ENCODE data around the gene SLC4A1. TPM values are rescaled to one million over a fixed set of nuclear protein-coding genes. Genes with fewer than 3 reads are reported as not detected.

The SLC4A1 gene
- total and polyA plus RNA-seq, 2 of the 13 experiments (the other 11 are each of a cell fraction or from before 2014, with no cell fraction given) = not detected

DNA sequence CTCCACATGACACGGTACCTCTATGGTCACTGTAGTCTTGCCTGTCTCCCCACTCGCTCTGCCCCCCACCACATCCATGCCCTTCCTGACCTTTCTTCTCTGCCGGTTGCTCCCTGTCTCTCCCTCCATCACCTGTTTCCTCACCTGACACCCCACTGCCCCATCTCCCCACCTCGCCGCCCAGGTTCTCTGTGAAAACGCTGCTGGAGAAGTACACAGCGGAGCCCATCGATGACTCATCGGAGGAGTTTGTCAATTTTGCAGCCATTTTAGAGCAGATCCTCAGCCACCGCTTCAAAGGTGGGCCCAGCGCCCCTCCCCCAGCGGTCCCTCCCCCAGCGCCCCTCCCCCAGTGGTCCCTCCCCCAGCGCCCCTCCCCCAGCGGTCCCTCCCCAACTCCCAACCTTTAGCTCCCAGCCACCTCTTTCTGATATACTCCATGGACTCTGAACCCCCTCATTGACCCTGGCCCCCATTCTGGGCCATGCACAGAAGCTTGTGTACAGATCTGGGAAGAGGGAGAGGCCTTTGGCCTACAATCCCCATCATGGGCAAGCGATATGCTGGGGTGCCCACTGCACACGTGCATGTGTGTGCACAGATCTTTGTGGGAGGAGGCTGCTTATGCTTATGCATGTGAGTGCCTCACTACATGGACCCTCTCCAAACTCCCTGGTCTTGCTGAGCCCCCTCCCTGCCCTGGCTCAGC lies 44.6 kb upstream of the SLC4A1 start (continued):
- TF ChIP-seq, protein P1, sequence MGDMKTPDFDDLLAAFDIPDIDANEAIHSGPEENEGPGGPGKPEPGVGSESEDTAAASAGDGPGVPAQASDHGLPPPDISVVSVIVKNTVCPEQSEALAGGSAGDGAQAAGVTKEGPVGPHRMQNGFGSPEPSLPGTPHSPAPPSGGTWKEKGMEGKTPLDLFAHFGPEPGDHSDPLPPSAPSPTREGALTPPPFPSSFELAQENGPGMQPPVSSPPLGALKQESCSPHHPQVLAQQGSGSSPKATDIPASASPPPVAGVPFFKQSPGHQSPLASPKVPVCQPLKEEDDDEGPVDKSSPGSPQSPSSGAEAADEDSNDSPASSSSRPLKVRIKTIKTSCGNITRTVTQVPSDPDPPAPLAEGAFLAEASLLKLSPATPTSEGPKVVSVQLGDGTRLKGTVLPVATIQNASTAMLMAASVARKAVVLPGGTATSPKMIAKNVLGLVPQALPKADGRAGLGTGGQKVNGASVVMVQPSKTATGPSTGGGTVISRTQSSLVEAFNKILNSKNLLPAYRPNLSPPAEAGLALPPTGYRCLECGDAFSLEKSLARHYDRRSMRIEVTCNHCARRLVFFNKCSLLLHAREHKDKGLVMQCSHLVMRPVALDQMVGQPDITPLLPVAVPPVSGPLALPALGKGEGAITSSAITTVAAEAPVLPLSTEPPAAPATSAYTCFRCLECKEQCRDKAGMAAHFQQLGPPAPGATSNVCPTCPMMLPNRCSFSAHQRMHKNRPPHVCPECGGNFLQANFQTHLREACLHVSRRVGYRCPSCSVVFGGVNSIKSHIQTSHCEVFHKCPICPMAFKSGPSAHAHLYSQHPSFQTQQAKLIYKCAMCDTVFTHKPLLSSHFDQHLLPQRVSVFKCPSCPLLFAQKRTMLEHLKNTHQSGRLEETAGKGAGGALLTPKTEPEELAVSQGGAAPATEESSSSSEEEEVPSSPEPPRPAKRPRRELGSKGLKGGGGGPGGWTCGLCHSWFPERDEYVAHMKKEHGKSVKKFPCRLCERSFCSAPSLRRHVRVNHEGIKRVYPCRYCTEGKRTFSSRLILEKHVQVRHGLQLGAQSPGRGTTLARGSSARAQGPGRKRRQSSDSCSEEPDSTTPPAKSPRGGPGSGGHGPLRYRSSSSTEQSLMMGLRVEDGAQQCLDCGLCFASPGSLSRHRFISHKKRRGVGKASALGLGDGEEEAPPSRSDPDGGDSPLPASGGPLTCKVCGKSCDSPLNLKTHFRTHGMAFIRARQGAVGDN (CRISPR knock-in tag; IDR thresholded peaks at IDR 0.05) = peak; percentile 51; the same call in 1 of the 2 replicates
- no peak for TF ChIP-seq IKZF4 (CRISPR knock-in tag; IDR thresholded peaks at IDR 0.05; ENCODE audit: borderline replicate concordance, low read depth, not compliant biosample characterization)
- TF ChIP-seq ELF3 (CRISPR knock-in tag; IDR thresholded peaks at IDR 0.05) = no peak
- peak; percentile 74 for TF ChIP-seq MIER2 (CRISPR knock-in tag; IDR thresholded peaks at IDR 0.05)
- no peak for TF ChIP-seq TOPORS (CRISPR knock-in tag; IDR thresholded peaks at IDR 0.05)
- peak; percentile 41; the same call in 1 of the 2 replicates for TF ChIP-seq JUNB (CRISPR knock-in tag; IDR thresholded peaks at IDR 0.05; ENCODE audit: borderline replicate concordance)
- TF ChIP-seq, protein P2, sequence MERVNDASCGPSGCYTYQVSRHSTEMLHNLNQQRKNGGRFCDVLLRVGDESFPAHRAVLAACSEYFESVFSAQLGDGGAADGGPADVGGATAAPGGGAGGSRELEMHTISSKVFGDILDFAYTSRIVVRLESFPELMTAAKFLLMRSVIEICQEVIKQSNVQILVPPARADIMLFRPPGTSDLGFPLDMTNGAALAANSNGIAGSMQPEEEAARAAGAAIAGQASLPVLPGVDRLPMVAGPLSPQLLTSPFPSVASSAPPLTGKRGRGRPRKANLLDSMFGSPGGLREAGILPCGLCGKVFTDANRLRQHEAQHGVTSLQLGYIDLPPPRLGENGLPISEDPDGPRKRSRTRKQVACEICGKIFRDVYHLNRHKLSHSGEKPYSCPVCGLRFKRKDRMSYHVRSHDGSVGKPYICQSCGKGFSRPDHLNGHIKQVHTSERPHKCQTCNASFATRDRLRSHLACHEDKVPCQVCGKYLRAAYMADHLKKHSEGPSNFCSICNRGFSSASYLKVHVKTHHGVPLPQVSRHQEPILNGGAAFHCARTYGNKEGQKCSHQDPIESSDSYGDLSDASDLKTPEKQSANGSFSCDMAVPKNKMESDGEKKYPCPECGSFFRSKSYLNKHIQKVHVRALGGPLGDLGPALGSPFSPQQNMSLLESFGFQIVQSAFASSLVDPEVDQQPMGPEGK (CRISPR knock-in tag; IDR thresholded peaks at IDR 0.05) = peak; percentile 52
- TF ChIP-seq, protein P3, sequence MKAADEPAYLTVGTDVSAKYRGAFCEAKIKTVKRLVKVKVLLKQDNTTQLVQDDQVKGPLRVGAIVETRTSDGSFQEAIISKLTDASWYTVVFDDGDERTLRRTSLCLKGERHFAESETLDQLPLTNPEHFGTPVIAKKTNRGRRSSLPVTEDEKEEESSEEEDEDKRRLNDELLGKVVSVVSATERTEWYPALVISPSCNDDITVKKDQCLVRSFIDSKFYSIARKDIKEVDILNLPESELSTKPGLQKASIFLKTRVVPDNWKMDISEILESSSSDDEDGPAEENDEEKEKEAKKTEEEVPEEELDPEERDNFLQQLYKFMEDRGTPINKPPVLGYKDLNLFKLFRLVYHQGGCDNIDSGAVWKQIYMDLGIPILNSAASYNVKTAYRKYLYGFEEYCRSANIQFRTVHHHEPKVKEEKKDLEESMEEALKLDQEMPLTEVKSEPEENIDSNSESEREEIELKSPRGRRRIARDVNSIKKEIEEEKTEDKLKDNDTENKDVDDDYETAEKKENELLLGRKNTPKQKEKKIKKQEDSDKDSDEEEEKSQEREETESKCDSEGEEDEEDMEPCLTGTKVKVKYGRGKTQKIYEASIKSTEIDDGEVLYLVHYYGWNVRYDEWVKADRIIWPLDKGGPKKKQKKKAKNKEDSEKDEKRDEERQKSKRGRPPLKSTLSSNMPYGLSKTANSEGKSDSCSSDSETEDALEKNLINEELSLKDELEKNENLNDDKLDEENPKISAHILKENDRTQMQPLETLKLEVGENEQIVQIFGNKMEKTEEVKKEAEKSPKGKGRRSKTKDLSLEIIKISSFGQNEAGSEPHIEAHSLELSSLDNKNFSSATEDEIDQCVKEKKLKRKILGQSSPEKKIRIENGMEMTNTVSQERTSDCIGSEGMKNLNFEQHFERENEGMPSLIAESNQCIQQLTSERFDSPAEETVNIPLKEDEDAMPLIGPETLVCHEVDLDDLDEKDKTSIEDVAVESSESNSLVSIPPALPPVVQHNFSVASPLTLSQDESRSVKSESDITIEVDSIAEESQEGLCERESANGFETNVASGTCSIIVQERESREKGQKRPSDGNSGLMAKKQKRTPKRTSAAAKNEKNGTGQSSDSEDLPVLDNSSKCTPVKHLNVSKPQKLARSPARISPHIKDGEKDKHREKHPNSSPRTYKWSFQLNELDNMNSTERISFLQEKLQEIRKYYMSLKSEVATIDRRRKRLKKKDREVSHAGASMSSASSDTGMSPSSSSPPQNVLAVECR (CRISPR knock-in tag; IDR thresholded peaks at IDR 0.05; ENCODE audit: borderline replicate concordance) = peak; percentile 52; the same call in 1 of the 2 replicates
- TF ChIP-seq, protein P4, sequence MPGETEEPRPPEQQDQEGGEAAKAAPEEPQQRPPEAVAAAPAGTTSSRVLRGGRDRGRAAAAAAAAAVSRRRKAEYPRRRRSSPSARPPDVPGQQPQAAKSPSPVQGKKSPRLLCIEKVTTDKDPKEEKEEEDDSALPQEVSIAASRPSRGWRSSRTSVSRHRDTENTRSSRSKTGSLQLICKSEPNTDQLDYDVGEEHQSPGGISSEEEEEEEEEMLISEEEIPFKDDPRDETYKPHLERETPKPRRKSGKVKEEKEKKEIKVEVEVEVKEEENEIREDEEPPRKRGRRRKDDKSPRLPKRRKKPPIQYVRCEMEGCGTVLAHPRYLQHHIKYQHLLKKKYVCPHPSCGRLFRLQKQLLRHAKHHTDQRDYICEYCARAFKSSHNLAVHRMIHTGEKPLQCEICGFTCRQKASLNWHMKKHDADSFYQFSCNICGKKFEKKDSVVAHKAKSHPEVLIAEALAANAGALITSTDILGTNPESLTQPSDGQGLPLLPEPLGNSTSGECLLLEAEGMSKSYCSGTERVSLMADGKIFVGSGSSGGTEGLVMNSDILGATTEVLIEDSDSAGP (CRISPR knock-in tag; IDR thresholded peaks at IDR 0.05; ENCODE audit: borderline replicate concordance) = peak; percentile 19; the same call in 1 of the 2 replicates
- peak; percentile 44; the same call in 1 of the 2 replicates for TF ChIP-seq MED1 (CRISPR knock-in tag; IDR thresholded peaks at IDR 0.05)
- TF ChIP-seq MAZ (IDR thresholded peaks at IDR 0.05; ENCODE audit: borderline replicate concordance, low read depth, low read length) = 0 out of 2 replicates have a peak, but pooled peaks have one; percentile 36
- TF ChIP-seq MAZ (CRISPR knock-in tag; IDR thresholded peaks at IDR 0.05; ENCODE audit: low read depth) = no peak
- TF ChIP-seq ZNF263 (CRISPR knock-in tag; IDR thresholded peaks at IDR 0.05) = peak; percentile 73; the same call in 1 of the 2 replicates
- 0 out of 2 replicates have a peak, but pooled peaks have one; percentile 40 for TF ChIP-seq PHF21A (CRISPR knock-in tag; IDR thresholded peaks at IDR 0.05)
- no peak for TF ChIP-seq PAX8 (CRISPR knock-in tag; IDR thresholded peaks at IDR 0.05; ENCODE audit: borderline replicate concordance)
